Osteocyte (in vitro differentiated cells): ENCODE data around the gene METTL26. TPM values are rescaled to one million over a fixed set of nuclear protein-coding genes. Genes with fewer than 3 reads are reported as not detected.
A peak's percentile ranks its signal among the peaks of the same experiment; 100 is the strongest.

ENCODE experiments used
- DNase-seq: peaks from one replicate; pipeline ENCODE4 v3.0.0; 2021; ENCODE audit warnings: mixed read lengths; ENCODE audit not compliant: unreplicated experiment; ENCODE audit errors: extremely low spot score
- H3K27ac Mint-ChIP-seq: one replicate; pipeline ENCODE4 v1.8.0; 2021; ENCODE audit warnings: mild to moderate bottlenecking, mixed read lengths; ENCODE audit not compliant: unreplicated experiment
- H3K27me3 Mint-ChIP-seq: one replicate; pipeline ENCODE4 v1.8.0; 2021; ENCODE audit warnings: mixed read lengths; ENCODE audit not compliant: unreplicated experiment
- H3K36me3 Mint-ChIP-seq: one replicate; pipeline ENCODE4 v1.8.0; 2021; ENCODE audit warnings: mixed read lengths; ENCODE audit not compliant: unreplicated experiment
- H3K4me1 Mint-ChIP-seq: one replicate; pipeline ENCODE4 v1.8.0; 2021; ENCODE audit warnings: mixed read lengths; ENCODE audit not compliant: unreplicated experiment
- H3K4me3 Mint-ChIP-seq: one replicate; pipeline ENCODE4 v1.8.0; 2021; ENCODE audit warnings: mild to moderate bottlenecking, moderate library complexity, mixed read lengths; ENCODE audit not compliant: unreplicated experiment
- H3K9me3 Mint-ChIP-seq: one replicate; pipeline ENCODE4 v1.8.0; 2021; ENCODE audit warnings: mixed read lengths; ENCODE audit not compliant: unreplicated experiment
- CTCF ChIP-seq: fragments of 200-600 bp; sonication (generic); IDR thresholded peaks from 2 replicates; pipeline ENCODE4 v1.5.0; 2021; ENCODE audit warnings: antibody characterized with exemption, mild to moderate bottlenecking, moderate library complexity
- total RNA-seq: library from RNA; stranded (reverse); gene quantifications from 2 replicates; pipeline ENCODE4 v1.2.1, GENCODE V29; 2021

The METTL26 gene
- total RNA-seq, 1 donor from 2014 or later = 69.8 TPM

- Mint-ChIP-seq H3K4me3 (no peak overlapping the region), H3K27me3 (no peaks in the 10 kb centered on the region), H3K36me3 (peaks cover 13% of the 10 kb centered on the region), H3K27ac (peak overlapping the region; percentile 61), H3K9me3 (no peaks in the 10 kb centered on the region), H3K4me1 (peaks cover 27% of the 10 kb centered on the region)
- no peak for TF ChIP-seq CTCF
- no peak for DNase-seq
These were observed 42.3 kb downstream of the METTL26 start for GRCh38 chr16:593807-594206.

GRCh38 chr16:593406-593805, 42.7 kb downstream of the METTL26 start:
- no peak for DNase-seq
- Mint-ChIP-seq H3K9me3 (no peaks in the 10 kb centered on the region), H3K4me1 (peaks cover 28% of the 10 kb centered on the region), H3K36me3 (peaks cover 13% of the 10 kb centered on the region), H3K4me3 (no peak overlapping the region), H3K27ac (peak overlapping the region; percentile 61), H3K27me3 (no peaks in the 10 kb centered on the region)
- TF ChIP-seq CTCF = no peak

- no peak for DNase-seq
- Mint-ChIP-seq H3K4me3 (no peak overlapping the region), H3K4me1 (peaks cover 34% of the 10 kb centered on the region)
These were observed 43.4 kb downstream of the METTL26 start for GRCh38 chr16:592518-593306.

GRCh38 chr16:591892-592517, 44.1 kb downstream of the METTL26 start:
- H3K27me3 Mint-ChIP-seq = no peaks in the 10 kb centered on the region
- H3K36me3 Mint-ChIP-seq = peaks cover 13% of the 10 kb centered on the region
- H3K4me1 Mint-ChIP-seq = peaks cover 37% of the 10 kb centered on the region
- no peak overlapping the region for H3K4me3 Mint-ChIP-seq
- no peak for TF ChIP-seq CTCF
- DNase-seq = no peak
- H3K27ac Mint-ChIP-seq = no peak overlapping the region
- H3K9me3 Mint-ChIP-seq = no peaks in the 10 kb centered on the region

More at GRCh38 chr16:592518-593306, 43.4 kb downstream of the METTL26 start:
- peaks cover 13% of the 10 kb centered on the region for H3K36me3 Mint-ChIP-seq
- no peak overlapping the region for H3K27ac Mint-ChIP-seq
- H3K27me3 Mint-ChIP-seq = no peaks in the 10 kb centered on the region
- H3K9me3 Mint-ChIP-seq = no peaks in the 10 kb centered on the region
- TF ChIP-seq CTCF = no peak

- Mint-ChIP-seq H3K36me3 (peaks cover 6% of the 10 kb centered on the region), H3K4me3 (peak overlapping the region; percentile 79), H3K27ac (peak overlapping the region; percentile 48), H3K27me3 (no peaks in the 10 kb centered on the region), H3K9me3 (no peaks in the 10 kb centered on the region), H3K4me1 (peaks cover 37% of the 10 kb centered on the region)
- TF ChIP-seq CTCF = no peak
- no peak for DNase-seq
These were observed 44.9 kb downstream of the METTL26 start for GRCh38 chr16:591231-591630.
